H1 (cell line): ENCODE measurements around the gene RPS6KA2. TPM values are rescaled to one million over a fixed set of nuclear protein-coding genes. Genes with fewer than 3 reads are reported as not detected.

Experiments used
- CTCF ChIA-PET: fragments of 300-600 bp; sonication (Branson Sonifier 250); formaldehyde crosslinking; loops from one replicate; lab custom pipeline; 2021; ENCODE audit not compliant: partially characterized antibody; lab: Charles Lee
- POLR2A ChIA-PET: fragments of 300-600 bp; sonication (Branson Sonifier 250); formaldehyde crosslinking; loops from one replicate; lab custom pipeline; 2021; ENCODE audit warnings: inconsistent platforms; ENCODE audit not compliant: partially characterized antibody; lab: Charles Lee
- DNase-seq, 2 experiments: peaks; one replicate each; pipeline versions ENCODE4 v3.0.0 to v3.0.0-alpha.2; 2010 to 2022; ENCODE audit warnings: low spot score in 2 of 2, low read depth in 1 of 2, mixed read lengths in 1 of 2
- FAIRE-seq: peaks from 2 replicates; lab custom pipeline; 2011; peaks lifted over from hg19 to GRCh38; lab: Jason Lieb, UNC
- H2AFZ ChIP-seq: 2 replicates; pipeline ENCODE4 v1.8.1; 2012; ENCODE audit warnings: low read length, inconsistent platforms
- H2AK5ac ChIP-seq: 2 replicates; pipeline ENCODE4 v1.6.1; 2013; ENCODE audit warnings: low read depth, low read length
- H2BK120ac ChIP-seq: replicated peaks from 2 replicates; pipeline ENCODE3; 2013; ENCODE audit warnings: low read depth, low read length, inconsistent platforms
- H2BK12ac ChIP-seq: 2 replicates; pipeline ENCODE4 v1.6.1; 2013; ENCODE audit warnings: low read depth, low read length
- H2BK15ac ChIP-seq: 2 replicates; pipeline ENCODE4 v1.6.1; 2013; ENCODE audit warnings: low read length
- H2BK20ac ChIP-seq: 2 replicates; pipeline ENCODE4 v1.6.1; 2013; ENCODE audit warnings: low read length
- H2BK5ac ChIP-seq: 2 replicates; pipeline ENCODE4 v1.6.1; 2013; ENCODE audit warnings: low read depth, low read length
- H3K14ac ChIP-seq: 2 replicates; pipeline ENCODE4 v1.6.1; 2013; ENCODE audit warnings: inconsistent platforms; ENCODE audit not compliant: insufficient read length
- H3K18ac ChIP-seq: 2 replicates; pipeline ENCODE4 v1.6.1; 2013; ENCODE audit warnings: low read length; ENCODE audit errors: extremely low read depth
- H3K23ac ChIP-seq: 2 replicates; pipeline ENCODE4 v1.6.1; 2013; ENCODE audit warnings: inconsistent platforms; ENCODE audit not compliant: insufficient read length
- H3K23me2 ChIP-seq: 2 replicates; pipeline ENCODE4 v1.6.1; 2013; ENCODE audit warnings: low read depth, low read length
- H3K27ac ChIP-seq: 2 replicates; pipeline ENCODE4 v1.6.1; 2011; ENCODE audit warnings: low read depth, low read length, inconsistent platforms
- H3K27me3 ChIP-seq, 4 experiments: replicated peaks in 1 of 4; 1 replicate in 1 of 4; 2 replicates in 3 of 4; pipeline versions ENCODE4 v1.6.1 to v1.8.1; 2011 to 2013; ENCODE audit warnings: low read length in 3 of 4, mild to moderate bottlenecking in 3 of 4, inconsistent platforms in 2 of 4, mixed read lengths in 2 of 4, moderate library complexity in 1 of 4; ENCODE audit not compliant: control insufficient read depth in 3 of 4, insufficient read depth in 3 of 4; ENCODE audit errors: extremely low read depth in 1 of 4
- H3K36me3 ChIP-seq, 4 experiments: 2 replicates each; pipeline versions ENCODE4 v1.6.1 to v1.8.1; 2011 to 2013; ENCODE audit warnings: mild to moderate bottlenecking in 4 of 4, low read length in 3 of 4, moderate library complexity in 2 of 4, control low read depth in 1 of 4, inconsistent platforms in 1 of 4; ENCODE audit not compliant: insufficient read depth in 4 of 4, control insufficient read depth in 2 of 4
- H3K4ac ChIP-seq: replicated peaks from 2 replicates; pipeline ENCODE3; 2013; ENCODE audit warnings: low read length, low read depth, mixed read lengths, inconsistent platforms; ENCODE audit not compliant: insufficient read length
- H3K4me1 ChIP-seq, 4 experiments: replicated peaks in 1 of 4; 1 replicate in 1 of 4; 2 replicates in 3 of 4; pipeline versions ENCODE4 v1.6.1 to v1.8.1; 2011 to 2013; ENCODE audit warnings: low read length in 3 of 4, inconsistent platforms in 2 of 4, mixed read lengths in 1 of 4; ENCODE audit not compliant: insufficient read depth in 4 of 4, control insufficient read depth in 3 of 4
- H3K4me2 ChIP-seq, 2 experiments: 2 replicates each; pipeline versions ENCODE4 v1.6.1 to v1.8.1; 2011 to 2013; ENCODE audit warnings: low read depth in 2 of 2, low read length in 2 of 2, control low read depth in 1 of 2, inconsistent platforms in 1 of 2, mild to moderate bottlenecking in 1 of 2; ENCODE audit not compliant: insufficient read depth in 1 of 2
- H3K4me3 ChIP-seq, 4 experiments: fragments of 200-600, 300-600 bp in 1 of 4; sonication (generic), shearing (Covaris generic), sonication (Bioruptor Twin) in 1 of 4; 2 replicates each; pipeline versions ENCODE4 v1.5.1 to v1.8.1; 2011 to 2016; ENCODE audit warnings: low read length in 4 of 4, low read depth in 3 of 4, control low read depth in 2 of 4, inconsistent platforms in 2 of 4, mild to moderate bottlenecking in 2 of 4, mixed read lengths in 1 of 4, moderate library complexity in 1 of 4; ENCODE audit not compliant: insufficient read depth in 2 of 4; ENCODE audit errors: extremely low read depth in 1 of 4
- H3K56ac ChIP-seq: replicated peaks from 2 replicates; pipeline ENCODE3; 2013; ENCODE audit warnings: low read depth, mild to moderate bottlenecking, mixed read lengths, low read length, inconsistent platforms; ENCODE audit not compliant: insufficient read length
- H3K79me1 ChIP-seq: 2 replicates; pipeline ENCODE4 v1.6.1; 2013; ENCODE audit warnings: low read depth, low read length, control low read depth
- H3K79me2 ChIP-seq, 2 experiments: 2 replicates each; pipeline versions ENCODE4 v1.6.1 to v1.8.1; 2012 to 2013; ENCODE audit warnings: low read length in 2 of 2, mild to moderate bottlenecking in 2 of 2, inconsistent platforms in 1 of 2; ENCODE audit not compliant: insufficient read depth in 2 of 2, control insufficient read depth in 1 of 2
- H3K9ac ChIP-seq, 4 experiments: replicated peaks in 1 of 4; 1 replicate in 1 of 4; 2 replicates in 3 of 4; pipeline versions ENCODE4 v1.6.1 to v1.8.1; 2011 to 2013; ENCODE audit warnings: low read depth in 3 of 4, low read length in 3 of 4, control low read depth in 2 of 4, mild to moderate bottlenecking in 2 of 4, moderate library complexity in 2 of 4, inconsistent platforms in 1 of 4; ENCODE audit errors: extremely low read depth in 1 of 4
- H3K9me3 ChIP-seq, 2 experiments: 2 replicates each; pipeline versions ENCODE4 v1.6.1 to v1.8.1; 2012 to 2013; ENCODE audit warnings: mild to moderate bottlenecking in 2 of 2, moderate library complexity in 2 of 2, control low read depth in 1 of 2, inconsistent platforms in 1 of 2, low read depth in 1 of 2, low read length in 1 of 2, mixed read lengths in 1 of 2; ENCODE audit not compliant: insufficient read depth in 2 of 2
- H4K20me1 ChIP-seq, 2 experiments: replicated peaks in 1 of 2; 2 replicates each; pipeline versions ENCODE3 to v1.8.1; 2011 to 2013; ENCODE audit warnings: inconsistent platforms in 2 of 2, low read length in 2 of 2, mild to moderate bottlenecking in 1 of 2; ENCODE audit not compliant: insufficient read depth in 2 of 2, control insufficient read depth in 1 of 2
- H4K5ac ChIP-seq: 2 replicates; pipeline ENCODE4 v1.6.1; 2013; ENCODE audit warnings: low read length, low read depth, mixed read lengths, inconsistent platforms; ENCODE audit not compliant: insufficient read length
- H4K8ac ChIP-seq: 2 replicates; pipeline ENCODE4 v1.8.0; 2013; ENCODE audit warnings: mild to moderate bottlenecking, moderate library complexity, low read length, inconsistent platforms; ENCODE audit not compliant: insufficient read depth; ENCODE audit errors: extremely low read depth
- H4K91ac ChIP-seq: replicated peaks from 2 replicates; pipeline ENCODE3; 2013; ENCODE audit warnings: low read length, mixed read lengths, inconsistent platforms; ENCODE audit not compliant: insufficient read length
- ATF3 ChIP-seq: IDR thresholded peaks from 2 replicates; pipeline ENCODE4 v1.6.1; 2011; ENCODE audit warnings: low read depth, mild to moderate bottlenecking, low read length; ENCODE audit not compliant: insufficient read depth
- BCL11A ChIP-seq, 2 experiments: IDR thresholded peaks; one replicate each; pipeline ENCODE4 v1.6.1; 2011; ENCODE audit warnings: low read depth in 2 of 2, low read length in 2 of 2, mild to moderate bottlenecking in 2 of 2
- CHD1 ChIP-seq: IDR thresholded peaks from 2 replicates; pipeline ENCODE4 v1.6.1; 2012; ENCODE audit warnings: low read depth, low read length, improper control_type of control experiment
- CTBP2 ChIP-seq: IDR thresholded peaks from 2 replicates; pipeline ENCODE4 v1.7.0; 2011; ENCODE audit warnings: borderline replicate concordance, mild to moderate bottlenecking, moderate library complexity, mixed read lengths, low read length; ENCODE audit not compliant: insufficient read depth, insufficient read length
- GABPA ChIP-seq: IDR thresholded peaks from 2 replicates; pipeline ENCODE4 v1.6.1; 2011; ENCODE audit warnings: mild to moderate bottlenecking, low read length, moderate library complexity, borderline replicate concordance; ENCODE audit not compliant: insufficient read depth
- KDM1A ChIP-seq: fragments of 200-600, 300-600 bp; sonication (generic); IDR thresholded peaks from 2 replicates; pipeline ENCODE4 v1.7.1; 2016; ENCODE audit warnings: mild to moderate bottlenecking, low read length, borderline replicate concordance
- POLR2A ChIP-seq, 2 experiments: IDR thresholded peaks; 1 replicate in 1 of 2; 2 replicates in 1 of 2; pipeline ENCODE4 v1.6.1; 2011; ENCODE audit warnings: low read depth in 2 of 2, low read length in 2 of 2, mild to moderate bottlenecking in 2 of 2; ENCODE audit errors: control extremely low read depth in 1 of 2
- RAD21 ChIP-seq, 2 experiments: IDR thresholded peaks in 1 of 2; conservative IDR thresholded peaks in 1 of 2; 2 replicates each; pipeline ENCODE4 v1.6.1; 2011; ENCODE audit warnings: low read depth in 2 of 2, low read length in 2 of 2, improper control_type of control experiment in 1 of 2, inconsistent platforms in 1 of 2, mild to moderate bottlenecking in 1 of 2, moderate library complexity in 1 of 2
- SAP30 ChIP-seq: fragments of 300-600 bp; sonication (generic); IDR thresholded peaks from 2 replicates; pipeline ENCODE4 v1.7.1; 2012; ENCODE audit warnings: low read length, moderate library complexity, mild to moderate bottlenecking, inconsistent platforms; ENCODE audit not compliant: insufficient read depth, insufficient replicate concordance
- SIX5 ChIP-seq: IDR thresholded peaks from 2 replicates; pipeline ENCODE4 v1.6.1; 2011; ENCODE audit warnings: mild to moderate bottlenecking, low read depth, low read length
- TAF7 ChIP-seq: optimal IDR thresholded peaks from 2 replicates; pipeline ENCODE3; 2011; ENCODE audit warnings: low read depth, mild to moderate bottlenecking, inconsistent platforms, low read length, moderate library complexity, borderline replicate concordance
- YY1 ChIP-seq: IDR thresholded peaks from 2 replicates; pipeline ENCODE4 v1.6.1; 2011; ENCODE audit warnings: low read depth, mild to moderate bottlenecking, low read length
- WGBS, 2 experiments: shearing (Covaris generic) in 1 of 2; methylation state at CpG; one replicate each; pipeline versions ENCODE4 v1.1.6 to v1.1.7; 2013 to 2015; ENCODE audit warnings: low lambda C conversion rate in 2 of 2, mixed read lengths in 2 of 2, inconsistent platforms in 1 of 2, low coverage in 1 of 2, missing lambda C conversion rate in 1 of 2; ENCODE audit not compliant: insufficient replicate concordance in 2 of 2, insufficient coverage in 1 of 2, insufficient read length in 1 of 2; ENCODE audit errors: extremely low coverage in 1 of 2, missing lambda C conversion rate in 1 of 2; 5-methylcytosine and 5-hydroxymethylcytosine counted together
- polyA plus RNA-seq, 7 experiments: library from polyadenylated mRNA; depleted of rRNA in 3 of 7; stranded (reverse) in 5 of 7; unstranded in 2 of 7; fragments of >200 nt in 5 of 7; fragments of 200-250 nt in 2 of 7; gene quantifications; 1 replicate in 5 of 7; 2 replicates in 1 of 7; 4 replicates in 1 of 7; pipeline versions ENCODE4 v1.2.1 to v1.2.3, GENCODE V29; 2011 to 2013; ENCODE audit warnings: missing spikeins in 2 of 7, mixed read lengths in 2 of 7
- total RNA-seq: library from RNA; stranded (reverse); fragmentation: NEBNext Ultra II Directional; extraction: Animal tissue kit (Norgen Biotek cat#: 25700); gene quantifications from 2 replicates; pipeline ENCODE4 v1.2.1, GENCODE V29; 2021

The RPS6KA2 gene
- total and polyA plus RNA-seq, 2 of the 8 experiments (the other 6 are each of a cell fraction or from before 2014, with no cell fraction given), result 8.8 to 25.7 TPM

GRCh38 chr6:166579237-166579850, 47.7 kb downstream of the RPS6KA2 start:
- H4K5ac ChIP-seq, result no peak overlapping the region
- no peak overlapping the region for H3K56ac ChIP-seq
- H3K79me2 ChIP-seq, result peaks cover 0 to 11% of the 10 kb centered on the region in 2 experiments; a peak in 2 of 4 replicates
- no peaks in the 10 kb centered on the region for H3K23me2 ChIP-seq
- no peak overlapping the region for H3K4me3 ChIP-seq
- no peak overlapping the region for H3K4ac ChIP-seq
- peaks cover 0 to 3% (median 0%) of the 10 kb centered on the region in 4 experiments; a peak in 1 of 7 replicates for H3K4me1 ChIP-seq
- H2BK120ac ChIP-seq, result no peak overlapping the region
- H3K14ac ChIP-seq, result no peak overlapping the region
- no peak overlapping the region for H2BK15ac ChIP-seq
- no peak overlapping the region for H4K91ac ChIP-seq
- DNase-seq (no peak), FAIRE-seq (no peak)
- H3K27ac ChIP-seq, result no peak overlapping the region
- POLR2A ChIA-PET, result interaction anchor here (1.5 kb wide), 1 partner anchor 10 kb away, joined by 4 read pairs; no protein-coding TSS in a partner anchor
- no peak overlapping the region for H3K4me2 ChIP-seq
- CTCF ChIA-PET, result no interaction called here
- no peak overlapping the region for H2AK5ac ChIP-seq
- H4K20me1 ChIP-seq, result peaks cover 0 to 1% of the 10 kb centered on the region in 2 experiments
- no peak overlapping the region for H3K9ac ChIP-seq
- no peak overlapping the region for H4K8ac ChIP-seq
- H2AFZ ChIP-seq, result no peak overlapping the region
- no peak overlapping the region for H3K23ac ChIP-seq
- H2BK20ac ChIP-seq, result no peak overlapping the region
- peaks cover 3% of the 10 kb centered on the region; the same call in 1 of the 2 replicates for H3K79me1 ChIP-seq
- H3K18ac ChIP-seq, result no peak overlapping the region
- H3K9me3 ChIP-seq, result peaks cover 2 to 6% of the 10 kb centered on the region in 2 experiments; a peak in 1 of 4 replicates
- no peaks in the 10 kb centered on the region for H3K27me3 ChIP-seq
- no peak overlapping the region for H2BK12ac ChIP-seq
- 90% methylated on average over 9 of the region's 9 CpGs; no CpG with 5 or more reads in 1 of the 2 experiments for WGBS, 2 experiments
- peaks cover 0 to 2% (median 0%) of the 10 kb centered on the region in 4 experiments; a peak in 1 of 8 replicates for H3K36me3 ChIP-seq
- H2BK5ac ChIP-seq, result no peak overlapping the region
- TF ChIP-seq YY1 (no peak), CTBP2 (no peak), CHD1 (no peak), RAD21 (IDR thresholded peaks at IDR 0.05 in 1 of 2, conservative IDR thresholded peaks at IDR 0.05 in 1 of 2; ENCODE audit: low read depth in 2 of 2, low read length in 2 of 2) (no peak), BCL11A (IDR thresholded peaks at IDR 0.05; ENCODE audit: low read depth in 2 of 2, low read length in 2 of 2) (no peak), KDM1A (no peak), POLR2A (IDR thresholded peaks at IDR 0.05; ENCODE audit: control extremely low read depth in 1 of 2, low read depth in 2 of 2, low read length in 2 of 2) (no peak), SAP30 (no peak), TAF7 (no peak), GABPA (no peak), SIX5 (no peak), ATF3 (no peak)
